Forelimb muscle (tissue), 1 donor: ENCODE measurements around the gene G6PC3. TPM values are rescaled to one million over a fixed set of nuclear protein-coding genes. Genes with fewer than 3 reads are reported as not detected.

Experiments
- DNase-seq: peaks from one replicate; pipeline ENCODE4 v3.0.0-alpha.2; 2013; ENCODE audit warnings: low read depth
- polyA plus RNA-seq: library from polyadenylated mRNA; unstranded; fragments of 120-200 nt; gene quantifications from one replicate; pipeline ENCODE4 v1.2.1, GENCODE V29; 2013; ENCODE audit not compliant: insufficient read length

Gene G6PC3
- polyA plus RNA-seq, 1 donor = 35.0 TPM

GRCh38 chr17:44121997-44122815 is 51.7 kb downstream of the G6PC3 start:
- DNase-seq = no peak

- no peak for DNase-seq
Measured at GRCh38 chr17:44122816-44123355, 52.4 kb downstream of the G6PC3 start.

DNA sequence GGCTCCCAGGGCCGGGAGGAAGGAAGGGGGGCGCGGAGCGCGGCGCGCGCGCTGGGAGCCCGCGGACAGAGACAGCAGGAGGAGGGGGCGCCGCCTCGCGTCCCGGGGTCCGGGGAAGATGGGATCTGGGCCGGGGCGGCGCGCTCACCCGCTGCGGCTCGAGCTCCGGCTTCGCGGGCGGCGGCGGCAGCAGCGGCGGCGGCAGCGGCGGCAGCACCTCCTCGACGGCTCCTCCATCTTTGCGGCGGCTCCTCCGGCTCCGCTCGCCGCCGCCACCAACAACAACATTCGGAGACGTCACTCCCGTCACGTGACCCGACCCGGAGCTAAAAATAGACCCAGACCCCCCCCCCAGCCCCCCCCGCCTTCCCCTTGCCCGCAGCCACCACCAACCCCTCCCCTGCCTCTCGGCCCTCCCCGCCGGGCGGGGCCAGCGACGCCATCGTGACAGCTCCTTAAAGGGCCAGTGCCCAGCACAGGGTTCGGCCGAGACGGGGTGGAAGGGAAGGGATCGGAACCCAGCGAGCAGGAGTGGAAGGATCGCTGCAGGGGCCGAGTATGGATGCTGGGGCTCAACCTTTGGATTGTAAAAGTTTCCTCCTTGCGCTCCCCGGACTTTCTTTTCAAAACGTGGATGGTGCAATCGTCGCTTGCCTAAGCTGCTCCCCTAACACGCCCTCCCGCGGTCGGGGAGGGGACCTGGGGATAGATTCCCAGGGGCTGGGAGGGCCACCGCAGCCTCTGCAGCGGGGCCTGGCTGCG is 53.0 kb downstream of the G6PC3 start, which contains the start of gene HDAC5:
Gene HDAC5 (minus strand): TSS at position 286 of the 762 bp plus-strand sequence. CDS start 6,126 bp downstream, outside the sequence.
- DNase-seq = peak; percentile 84

- no peak for DNase-seq
Measured at GRCh38 chr17:44124118-44124438, 53.5 kb downstream of the G6PC3 start.

Other genes starting within 250 kb of the G6PC3 start
- gene MPP3, start 237.6 kb upstream of the G6PC3 start, polyA plus RNA-seq = 4.4 TPM
- gene CD300LG, start 223.6 kb upstream of the G6PC3 start, polyA plus RNA-seq = 2.1 TPM
- 2.6 TPM for gene MPP2, start 163.2 kb upstream of the G6PC3 start, polyA plus RNA-seq
- not detected for gene PPY, start 128.3 kb upstream of the G6PC3 start, polyA plus RNA-seq
- gene PYY, start 116.8 kb upstream of the G6PC3 start, polyA plus RNA-seq = not detected
- gene NAGS, start 66.1 kb upstream of the G6PC3 start, polyA plus RNA-seq = 0.48 TPM
- 32.6 TPM for gene TMEM101, start 55.8 kb upstream of the G6PC3 start, polyA plus RNA-seq
- 26.7 TPM for gene LSM12, start 4.1 kb upstream of the G6PC3 start, polyA plus RNA-seq
- 60.7 TPM for gene HDAC5, start 52.9 kb downstream of the G6PC3 start, polyA plus RNA-seq
- 2.4 TPM for gene HROB, start 71.2 kb downstream of the G6PC3 start, polyA plus RNA-seq
- gene ASB16, start 100.0 kb downstream of the G6PC3 start, polyA plus RNA-seq = 18.2 TPM
- 53.3 TPM for gene TMUB2, start 116.2 kb downstream of the G6PC3 start, polyA plus RNA-seq
- 54.2 TPM for gene ATXN7L3, start 129.1 kb downstream of the G6PC3 start, polyA plus RNA-seq
- gene UBTF, start 148.9 kb downstream of the G6PC3 start, polyA plus RNA-seq = 60.6 TPM
- 11.3 TPM for gene SLC4A1, start 197.4 kb downstream of the G6PC3 start, polyA plus RNA-seq
- gene RUNDC3A, start 237.9 kb downstream of the G6PC3 start, polyA plus RNA-seq = 2.0 TPM